Measurements from ENCODE around the gene SHISA7.

DNA sequence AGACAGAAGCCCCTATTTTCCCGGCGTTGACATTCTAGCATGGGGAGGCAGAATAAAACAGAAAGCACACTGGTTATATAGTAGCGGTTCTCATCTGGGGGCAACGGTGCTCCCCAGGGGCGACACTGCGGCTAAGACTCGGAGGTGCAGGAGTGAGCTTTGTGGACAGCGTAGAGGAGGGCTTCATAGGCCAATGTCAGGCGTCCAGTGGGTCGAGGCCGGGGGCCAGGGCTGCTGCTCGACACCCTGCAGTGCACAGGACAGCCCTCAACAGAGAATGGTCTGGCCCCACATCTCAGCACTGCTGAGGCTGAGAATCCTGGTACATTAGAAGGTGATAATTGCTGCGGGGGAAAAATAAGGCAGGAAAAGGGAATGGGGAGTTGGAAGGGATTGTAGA is 34.8 kb upstream of the SHISA7 start:
- TF ChIP-seq CTCF (conservative IDR thresholded peaks at IDR 0.05 in 1 of 2, IDR thresholded peaks at IDR 0.05 in 1 of 2; ENCODE audit: low read depth in 1 of 2, low read length in 2 of 2): no peak
- TF ChIP-seq EZH2 (IDR thresholded peaks at IDR 0.05; ENCODE audit: low read length, missing control alignments): no peak

Measured in fibroblast of lung (primary cell).